Astrocyte (in vitro differentiated cells and primary cell): ENCODE results near the gene DIAPH3. TPM values are rescaled to one million over a fixed set of nuclear protein-coding genes. Genes with fewer than 3 reads are reported as not detected.

Source experiments
- DNase-seq: peaks from one replicate; pipeline ENCODE4 v3.0.0-alpha.2; 2010; ENCODE audit warnings: low read depth
- FAIRE-seq: peaks from 2 replicates; lab custom pipeline; 2011; peaks lifted over from hg19 to GRCh38; lab: Jason Lieb, UNC
- H2AFZ ChIP-seq: 2 replicates; pipeline ENCODE4 v1.6.0; 2012; ENCODE audit warnings: low read depth, low read length, inconsistent platforms
- H3K27ac ChIP-seq: 2 replicates; pipeline ENCODE4 v1.5.1; 2011; ENCODE audit warnings: low read depth, low read length, inconsistent platforms
- H3K27me3 ChIP-seq: 2 replicates; pipeline ENCODE4 v1.6.0; 2011; ENCODE audit warnings: low read length, inconsistent platforms; ENCODE audit not compliant: insufficient read depth
- H3K36me3 ChIP-seq: 2 replicates; pipeline ENCODE4 v1.5.1; 2011; ENCODE audit warnings: low read length, inconsistent platforms; ENCODE audit not compliant: insufficient read depth
- H3K4me1 ChIP-seq: 2 replicates; pipeline ENCODE4 v1.5.1; 2011; ENCODE audit warnings: low read length, inconsistent platforms; ENCODE audit not compliant: insufficient read depth
- H3K4me2 ChIP-seq: 2 replicates; pipeline ENCODE4 v1.6.0; 2012; ENCODE audit warnings: low read length, inconsistent platforms
- H3K4me3 ChIP-seq: 2 replicates; pipeline ENCODE4 v1.5.1; 2011; ENCODE audit warnings: low read depth, mild to moderate bottlenecking, low read length, inconsistent platforms; ENCODE audit not compliant: insufficient read depth
- H3K79me2 ChIP-seq: 2 replicates; pipeline ENCODE4 v1.6.0; 2012; ENCODE audit warnings: mild to moderate bottlenecking, low read length, inconsistent platforms; ENCODE audit not compliant: insufficient read depth
- H3K9ac ChIP-seq: 2 replicates; pipeline ENCODE4 v1.6.0; 2012; ENCODE audit warnings: mild to moderate bottlenecking, low read length, inconsistent platforms
- H3K9me3 ChIP-seq: 2 replicates; pipeline ENCODE4 v1.5.1; 2012; ENCODE audit warnings: low read depth, mild to moderate bottlenecking, low read length, inconsistent platforms; ENCODE audit not compliant: insufficient read depth
- H4K20me1 ChIP-seq: 2 replicates; pipeline ENCODE4 v1.6.0; 2012; ENCODE audit warnings: low read length, inconsistent platforms; ENCODE audit not compliant: insufficient read depth
- H3K27ac Mint-ChIP-seq: one replicate; pipeline ENCODE4 v1.8.0; 2021; ENCODE audit warnings: mild to moderate bottlenecking, mixed read lengths; ENCODE audit not compliant: unreplicated experiment
- H3K27me3 Mint-ChIP-seq: one replicate; pipeline ENCODE4 v1.8.0; 2021; ENCODE audit warnings: low read depth, mixed read lengths; ENCODE audit not compliant: unreplicated experiment
- H3K36me3 Mint-ChIP-seq: one replicate; pipeline ENCODE4 v1.8.0; 2021; ENCODE audit warnings: low read depth, mixed read lengths; ENCODE audit not compliant: unreplicated experiment
- H3K4me1 Mint-ChIP-seq: one replicate; pipeline ENCODE4 v1.8.0; 2021; ENCODE audit warnings: low read depth, mixed read lengths; ENCODE audit not compliant: unreplicated experiment
- H3K4me3 Mint-ChIP-seq: one replicate; pipeline ENCODE4 v1.8.0; 2021; ENCODE audit warnings: mild to moderate bottlenecking, moderate library complexity, mixed read lengths; ENCODE audit not compliant: unreplicated experiment
- H3K9me3 Mint-ChIP-seq: one replicate; pipeline ENCODE4 v1.8.0; 2021; ENCODE audit warnings: mild to moderate bottlenecking, mixed read lengths; ENCODE audit not compliant: unreplicated experiment
- CTCF ChIP-seq: IDR thresholded peaks from 2 replicates; pipeline ENCODE4 v1.5.1; 2011; ENCODE audit warnings: low read depth, mild to moderate bottlenecking, inconsistent platforms, low read length, moderate library complexity; ENCODE audit not compliant: insufficient read depth
- EZH2 ChIP-seq: IDR thresholded peaks from 2 replicates; pipeline ENCODE4 v1.6.1; 2012; ENCODE audit warnings: mild to moderate bottlenecking, low read length, inconsistent platforms; ENCODE audit not compliant: insufficient read depth
- total RNA-seq: library from RNA; stranded (reverse); gene quantifications from 2 replicates; pipeline ENCODE4 v1.2.1, GENCODE V29; 2021

The DIAPH3 gene
- total RNA-seq, 1 donor from 2014 or later: 19.0 TPM

- DNase-seq (no peak), FAIRE-seq (no peak)
- H3K36me3 ChIP-seq: no peaks in the 10 kb centered on the region
- Mint-ChIP-seq H3K9me3 (no peaks in the 10 kb centered on the region), H3K4me3 (no peak overlapping the region), H3K27ac (no peak overlapping the region), H3K27me3 (no peaks in the 10 kb centered on the region), H3K36me3 (peaks cover 10% of the 10 kb centered on the region), H3K4me1 (no peaks in the 10 kb centered on the region)
- H3K4me1 ChIP-seq: no peaks in the 10 kb centered on the region
- peaks cover 6% of the 10 kb centered on the region for H3K79me2 ChIP-seq
- TF ChIP-seq CTCF (no peak), EZH2 (no peak)
- no peak overlapping the region for H2AFZ ChIP-seq
- no peak overlapping the region for H3K27ac ChIP-seq
- H3K9me3 ChIP-seq: no peaks in the 10 kb centered on the region
- H3K9ac ChIP-seq: no peak overlapping the region
- H3K4me2 ChIP-seq: no peak overlapping the region
- no peaks in the 10 kb centered on the region for H3K27me3 ChIP-seq
- no peaks in the 10 kb centered on the region for H4K20me1 ChIP-seq
- H3K4me3 ChIP-seq: no peak overlapping the region
These were observed 130.9 kb downstream of the DIAPH3 start for GRCh38 chr13:60032851-60033250.

DNA sequence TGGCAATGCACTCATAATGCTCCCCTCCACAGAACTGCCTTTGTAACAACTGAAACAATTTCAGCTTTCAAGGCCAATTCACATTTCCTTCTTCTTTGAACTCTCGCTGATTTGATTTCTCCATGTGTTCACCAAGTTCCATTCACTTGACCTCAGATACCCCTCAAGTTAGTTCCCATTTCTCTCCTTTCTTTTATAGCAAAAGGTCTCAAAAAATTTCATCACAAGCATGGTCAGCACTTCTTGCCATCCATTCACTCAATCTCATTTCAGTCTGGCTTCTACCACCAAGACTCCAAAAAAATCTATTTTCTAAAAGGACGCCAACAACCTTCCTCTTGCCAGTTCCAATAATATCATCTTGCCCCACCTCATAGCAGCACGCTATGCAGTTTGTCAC lies 135.7 kb downstream of the DIAPH3 start:
- Histone ChIP-seq H3K9ac (no peak overlapping the region), H3K4me3 (no peak overlapping the region), H3K9me3 (no peaks in the 10 kb centered on the region), H2AFZ (no peak overlapping the region), H3K36me3 (no peaks in the 10 kb centered on the region), H3K4me2 (no peak overlapping the region), H3K4me1 (no peaks in the 10 kb centered on the region), H4K20me1 (no peaks in the 10 kb centered on the region), H3K27me3 (no peaks in the 10 kb centered on the region), H3K27ac (no peak overlapping the region), H3K79me2 (peaks cover 18% of the 10 kb centered on the region)
- Mint-ChIP-seq H3K9me3 (peaks cover 2% of the 10 kb centered on the region), H3K4me3 (no peak overlapping the region), H3K27me3 (no peaks in the 10 kb centered on the region), H3K36me3 (peaks cover 12% of the 10 kb centered on the region), H3K4me1 (no peaks in the 10 kb centered on the region), H3K27ac (no peak overlapping the region)
- FAIRE-seq: no peak
- DNase-seq: no peak
- no peak for TF ChIP-seq EZH2
- TF ChIP-seq CTCF: no peak

- H3K27me3 Mint-ChIP-seq: no peaks in the 10 kb centered on the region
- no peak overlapping the region for H2AFZ ChIP-seq
- peaks cover 2% of the 10 kb centered on the region for H3K9me3 Mint-ChIP-seq
- no peaks in the 10 kb centered on the region for H3K36me3 ChIP-seq
- H3K79me2 ChIP-seq: peaks cover 14% of the 10 kb centered on the region
- FAIRE-seq (no peak), DNase-seq (no peak)
- no peaks in the 10 kb centered on the region for H3K4me1 ChIP-seq
- H3K4me2 ChIP-seq: no peak overlapping the region
- H3K9me3 ChIP-seq: no peaks in the 10 kb centered on the region
- H3K4me1 Mint-ChIP-seq: no peaks in the 10 kb centered on the region
- H3K27ac ChIP-seq: no peak overlapping the region
- H3K27ac Mint-ChIP-seq: no peak overlapping the region
- no peaks in the 10 kb centered on the region for H3K27me3 ChIP-seq
- H3K36me3 Mint-ChIP-seq: peaks cover 5% of the 10 kb centered on the region
- H3K4me3 Mint-ChIP-seq: no peak overlapping the region
- TF ChIP-seq EZH2: no peak
- TF ChIP-seq CTCF: no peak
- no peak overlapping the region for H3K4me3 ChIP-seq
- no peak overlapping the region for H3K9ac ChIP-seq
- no peaks in the 10 kb centered on the region for H4K20me1 ChIP-seq
These were observed 137.4 kb downstream of the DIAPH3 start for GRCh38 chr13:60026286-60026685.
